GM18502 (cell line): ENCODE results near the gene PEX11G.

ENCODE experiments used
- ATAC-seq: cut with Tn5 transposase; IDR thresholded peaks from one replicate; pipeline ENCODE4 v1.9.1; 2021; ENCODE audit warnings: mild to moderate bottlenecking; ENCODE audit not compliant: unreplicated experiment, poor library complexity

PEX11G gene

DNA sequence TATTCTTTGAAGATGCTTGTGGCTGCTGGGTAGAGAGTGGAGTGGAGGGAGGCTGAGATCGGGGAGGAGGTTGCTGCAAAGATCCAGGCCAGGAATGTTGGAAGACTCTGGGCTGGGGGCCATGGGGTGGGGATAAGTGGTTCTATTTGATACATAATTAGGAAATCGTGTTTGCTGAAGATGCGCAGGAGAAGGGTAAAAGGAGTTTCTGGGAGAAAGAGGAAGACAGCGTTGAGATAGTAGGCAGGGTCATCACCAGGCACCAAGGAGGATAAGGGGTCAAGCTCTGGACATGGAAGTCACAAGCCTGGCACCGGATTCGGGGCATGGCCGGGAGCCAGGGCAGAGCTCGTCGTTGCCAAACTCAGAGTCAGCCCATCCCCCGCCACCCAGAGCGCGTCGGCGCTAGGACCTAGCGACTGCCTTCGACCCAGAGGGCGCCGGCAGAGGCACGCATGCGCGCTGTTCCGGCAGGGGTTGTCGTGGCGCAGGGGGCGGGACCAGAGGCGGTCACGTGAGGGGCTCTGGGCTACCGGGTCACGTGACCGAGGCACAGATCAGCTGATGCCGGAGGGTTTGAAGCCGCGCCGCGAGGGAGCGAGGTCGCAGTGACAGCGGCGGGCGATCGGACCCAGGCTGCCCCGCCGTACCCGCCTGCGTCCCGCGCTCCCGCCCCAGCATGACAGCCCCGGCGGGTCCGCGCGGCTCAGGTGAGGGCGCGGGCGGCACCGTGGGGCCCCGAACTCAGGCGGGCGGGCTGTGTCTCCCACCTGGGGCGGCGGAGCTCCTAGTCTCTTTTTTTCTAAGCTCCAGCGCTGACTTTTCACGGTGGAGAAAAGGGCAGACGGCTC is 33.5 kb upstream of the PEX11G start, which contains the start of gene MCOLN1:
TSS of gene MCOLN1 (plus strand) at position 553 of the 851 bp plus-strand sequence. CDS start at position 680, 127 bp downstream.
- peak; percentile 79 for ATAC-seq

DNA sequence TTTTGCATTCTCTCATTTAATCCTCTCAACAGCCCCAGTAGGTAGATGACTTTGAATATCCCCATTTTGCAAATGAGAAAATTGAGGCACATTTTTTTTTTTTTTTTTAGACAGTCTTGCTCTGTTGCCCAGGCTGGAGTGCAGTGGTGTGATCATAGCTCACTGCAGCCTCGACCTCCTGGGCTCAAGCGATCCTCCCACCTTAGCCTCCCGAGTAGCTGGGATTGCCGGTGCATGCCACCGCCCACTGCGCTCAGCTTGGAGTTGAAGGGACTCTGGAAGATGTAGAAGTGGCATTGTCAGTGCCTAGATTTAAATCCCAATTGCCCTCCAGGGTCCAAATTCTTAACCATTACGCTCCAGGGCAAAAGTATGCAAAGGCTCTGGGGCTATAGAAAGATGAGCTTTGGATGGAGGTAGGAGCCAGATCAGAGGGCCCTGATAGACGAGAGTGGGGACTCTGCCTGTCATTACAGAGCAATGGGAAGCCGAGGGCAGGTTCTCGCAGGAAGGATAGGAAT is 32.8 kb upstream of the PEX11G start:
- ATAC-seq, result no peak

GRCh38 chr19:7520131-7521051 is 31.6 kb upstream of the PEX11G start:
- no peak for ATAC-seq

DNA sequence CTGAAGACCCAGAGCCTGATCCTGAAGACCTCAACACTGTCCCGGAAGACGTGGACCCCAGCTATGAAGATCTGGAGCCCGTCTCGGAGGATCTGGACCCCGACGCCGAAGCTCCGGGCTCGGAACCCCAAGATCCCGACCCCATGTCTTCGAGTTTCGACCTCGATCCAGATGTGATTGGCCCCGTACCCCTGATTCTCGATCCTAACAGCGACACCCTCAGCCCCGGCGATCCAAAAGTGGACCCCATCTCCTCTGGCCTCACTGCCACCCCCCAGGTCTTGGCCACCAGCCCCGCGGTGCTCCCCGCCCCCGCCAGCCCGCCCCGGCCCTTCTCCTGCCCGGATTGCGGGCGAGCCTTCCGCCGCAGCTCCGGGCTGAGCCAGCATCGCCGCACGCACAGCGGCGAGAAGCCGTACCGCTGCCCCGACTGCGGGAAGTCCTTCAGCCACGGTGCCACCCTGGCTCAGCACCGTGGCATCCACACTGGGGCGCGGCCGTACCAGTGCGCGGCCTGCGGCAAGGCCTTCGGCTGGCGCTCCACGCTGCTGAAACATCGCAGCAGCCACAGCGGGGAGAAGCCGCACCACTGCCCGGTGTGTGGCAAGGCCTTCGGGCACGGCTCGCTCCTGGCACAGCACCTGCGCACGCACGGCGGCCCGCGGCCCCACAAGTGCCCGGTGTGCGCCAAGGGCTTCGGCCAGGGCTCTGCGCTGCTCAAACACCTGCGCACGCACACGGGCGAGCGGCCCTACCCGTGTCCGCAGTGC is 30.7 kb upstream of the PEX11G start:
- no peak for ATAC-seq

DNA sequence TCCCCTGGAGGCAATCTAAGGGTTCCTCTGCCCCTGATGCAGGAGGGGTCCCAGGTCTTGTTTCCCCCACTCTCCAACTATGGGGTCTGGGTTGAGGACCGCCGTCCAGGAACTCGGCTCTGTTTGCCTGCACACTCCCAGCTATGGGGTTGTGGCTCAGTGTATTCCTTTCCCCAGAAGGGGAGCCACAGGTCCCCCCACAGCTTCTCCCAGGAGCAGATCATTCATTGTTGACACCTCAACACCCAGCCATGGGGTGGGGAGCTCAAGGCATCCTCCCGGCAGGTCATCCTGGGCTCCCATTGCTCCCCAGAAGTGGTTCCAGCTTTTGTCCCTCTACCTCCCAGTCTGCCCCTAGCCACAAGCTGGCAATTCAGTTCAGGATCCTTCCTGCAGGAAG is 28.0 kb upstream of the PEX11G start:
- no peak for ATAC-seq

DNA sequence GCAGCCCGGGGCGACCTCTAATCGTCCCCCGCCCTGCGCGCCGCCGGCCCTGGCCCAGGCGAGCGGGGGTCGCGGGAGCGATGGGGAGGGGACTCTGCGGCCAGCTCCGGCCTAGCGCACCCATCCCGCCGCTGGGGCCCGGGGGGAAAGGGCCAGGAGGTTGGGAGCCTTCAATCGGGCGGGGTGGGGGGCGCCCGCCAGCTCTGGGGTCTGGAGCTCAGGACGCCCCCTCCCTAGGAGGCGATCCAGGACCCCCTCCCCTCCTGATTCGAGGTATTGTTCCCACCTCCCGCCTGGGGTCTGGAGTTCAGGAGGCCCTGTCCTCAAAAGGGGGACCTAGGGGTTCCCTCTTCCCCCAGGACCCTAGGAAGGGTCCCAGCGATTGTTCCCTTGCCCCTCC is 27.5 kb upstream of the PEX11G start:
- no peak for ATAC-seq

GRCh38 chr19:7515645-7516151 is 26.9 kb upstream of the PEX11G start, which contains the start of gene ZNF358:
ZNF358 (plus strand) TSS chr19:7516103; CDS start chr19:7519243, 3,140 bp downstream.
- no peak for ATAC-seq

DNA sequence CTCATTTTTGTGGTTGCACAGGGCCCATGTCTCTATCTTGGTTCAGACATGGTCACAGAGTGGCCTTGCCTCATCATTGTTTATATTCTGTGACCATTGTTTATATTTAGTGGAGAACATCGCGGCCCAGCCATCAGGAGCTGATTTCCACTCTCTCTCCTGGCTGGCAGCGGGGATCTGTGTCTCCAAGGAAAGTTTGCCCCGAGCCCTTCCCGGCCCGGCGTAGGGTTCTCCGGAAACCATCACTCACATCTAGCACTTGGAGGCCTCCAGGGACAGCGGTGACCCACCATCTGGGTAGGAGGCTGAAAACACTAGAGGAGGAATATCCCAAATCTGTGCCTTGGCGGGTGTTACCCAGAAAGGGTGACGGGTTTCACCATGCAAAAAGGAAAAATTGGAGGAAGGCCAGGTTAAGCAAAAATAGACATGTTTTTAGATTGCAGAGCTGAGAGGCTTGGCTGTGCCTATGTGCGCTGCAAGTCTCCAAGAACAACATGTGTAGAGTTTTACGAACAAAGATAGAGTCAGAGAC is 26.3 kb upstream of the PEX11G start:
- ATAC-seq, result no peak

- ATAC-seq, result no peak
These were observed 25.2 kb upstream of the PEX11G start for GRCh38 chr19:7513809-7514642.

DNA sequence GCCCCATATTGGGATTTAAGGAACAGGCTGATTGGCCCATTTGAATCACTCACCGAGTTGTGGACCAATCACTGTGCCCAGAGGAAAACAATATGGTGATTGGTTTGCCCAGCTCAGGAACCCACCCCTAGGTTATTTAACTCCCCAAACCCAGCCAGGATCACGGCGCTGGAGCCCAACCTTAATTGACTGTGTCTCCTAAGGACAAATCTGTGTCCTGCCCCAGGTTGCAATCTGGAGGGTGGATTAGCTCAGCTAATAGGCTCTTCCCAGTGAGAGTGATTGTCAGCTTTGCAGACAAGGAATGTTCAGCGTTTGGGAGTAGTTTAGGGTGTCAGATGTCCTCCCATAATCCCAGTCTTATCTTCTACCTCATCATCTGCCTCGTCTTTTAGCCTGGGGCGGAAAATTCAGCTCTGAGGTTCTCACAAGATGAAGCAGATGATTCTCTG is 23.6 kb upstream of the PEX11G start:
- ATAC-seq, result no peak

DNA sequence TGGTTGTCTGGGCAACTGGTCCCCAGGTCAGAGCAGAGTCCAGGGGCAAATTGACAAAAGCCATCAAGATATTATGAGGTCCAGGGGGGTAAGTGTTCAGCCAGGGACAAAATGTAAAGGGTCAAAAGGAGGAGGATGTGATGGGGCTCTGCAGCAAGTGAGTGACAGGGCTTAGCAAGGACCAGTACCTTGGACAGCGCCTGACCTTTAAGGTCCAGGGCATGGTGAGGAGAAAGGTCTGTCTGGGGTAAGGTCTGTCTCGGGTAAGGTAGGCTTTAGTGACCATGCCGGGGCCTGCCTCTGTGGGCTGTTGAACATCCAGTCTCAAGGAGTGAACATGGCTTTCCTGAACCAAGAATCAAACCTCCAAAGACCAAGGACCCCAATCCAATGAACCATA is 20.8 kb upstream of the PEX11G start:
- no peak for ATAC-seq

GRCh38 chr19:7507884-7508283 is 19.0 kb upstream of the PEX11G start:
- no peak for ATAC-seq

DNA sequence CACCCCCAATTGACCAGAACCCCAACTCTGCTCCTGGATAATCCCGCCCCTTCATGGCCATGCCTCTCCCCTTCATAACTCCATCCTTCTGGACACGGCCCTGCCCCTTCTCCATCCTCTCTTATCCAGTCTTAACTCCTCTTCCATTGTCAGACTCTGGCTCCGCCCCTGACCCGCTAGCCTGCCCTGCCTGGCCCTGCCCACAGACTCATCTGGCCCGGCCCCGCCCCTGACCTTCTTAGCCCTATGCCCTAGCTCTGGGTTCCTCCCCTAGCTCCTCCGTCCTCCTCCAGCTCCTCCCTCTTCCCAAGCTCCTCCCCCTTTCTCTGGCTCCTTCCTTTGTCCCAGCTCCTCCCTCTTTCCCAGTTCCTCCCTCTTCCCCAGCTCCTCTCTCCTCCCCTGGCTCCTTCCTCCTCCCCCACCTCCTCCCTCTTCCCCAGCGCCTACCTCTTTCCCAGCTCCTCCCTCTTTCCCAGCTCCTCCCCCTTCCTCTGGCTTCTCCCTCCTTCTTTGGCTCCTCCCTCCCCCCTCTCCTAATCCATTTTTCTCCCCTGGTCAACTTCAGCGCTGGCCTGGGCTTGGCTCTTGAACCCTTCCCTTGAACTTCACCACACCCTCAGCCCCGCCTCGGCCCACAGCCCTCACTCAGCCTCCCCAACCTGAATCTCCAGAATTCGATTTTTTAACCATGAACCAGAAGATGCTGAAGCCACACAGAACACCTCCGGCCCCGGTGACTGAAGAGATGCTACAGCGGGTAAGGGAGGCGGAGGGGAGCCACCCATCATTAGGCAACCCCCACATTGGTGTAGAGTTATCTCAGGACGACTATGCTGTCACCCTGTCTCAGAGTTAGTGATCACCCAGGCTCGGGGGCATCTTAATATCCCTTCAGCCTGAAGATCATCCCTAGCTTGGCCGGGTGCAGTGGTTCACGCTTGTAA is 17.8 kb upstream of the PEX11G start:
- ATAC-seq, result no peak

DNA sequence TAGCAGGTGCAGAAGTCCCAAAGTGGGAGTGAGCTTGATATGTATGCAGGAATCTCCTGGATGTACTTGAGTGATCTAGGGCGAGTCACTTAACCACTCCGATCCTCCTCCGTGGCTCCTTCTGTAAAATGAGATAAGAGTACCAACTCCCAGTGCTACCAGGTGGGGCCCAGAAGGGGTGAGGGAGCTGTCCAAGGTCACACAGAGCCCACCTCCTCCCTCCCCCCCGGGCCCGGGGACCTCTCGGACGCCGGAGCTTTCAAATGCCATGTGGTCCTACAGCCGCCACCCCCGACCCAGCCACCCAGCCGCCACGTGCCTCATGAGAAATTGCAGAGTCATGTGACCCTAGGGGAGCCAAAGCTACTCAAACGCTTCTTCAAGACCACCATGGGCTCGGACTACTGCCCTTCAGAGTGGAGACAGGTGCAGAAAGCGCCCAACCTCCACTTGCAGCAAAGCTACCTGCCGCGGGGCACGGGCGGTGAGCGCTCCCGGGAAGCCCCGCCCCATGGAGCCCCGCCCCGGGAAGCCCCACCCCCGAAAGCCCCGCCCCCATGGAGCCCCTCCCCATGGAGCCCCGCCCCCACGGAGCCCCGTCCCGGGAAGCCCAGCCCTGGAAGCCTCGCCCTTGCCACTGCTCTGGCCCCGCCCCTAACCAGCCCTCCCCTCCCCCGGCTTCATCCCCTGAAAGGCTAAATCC is 17.0 kb upstream of the PEX11G start:
- no peak for ATAC-seq

GRCh38 chr19:7505288-7505681 is 16.4 kb upstream of the PEX11G start:
- ATAC-seq, result no peak

- ATAC-seq, result no peak
These were observed 15.8 kb upstream of the PEX11G start for GRCh38 chr19:7504684-7505083.

DNA sequence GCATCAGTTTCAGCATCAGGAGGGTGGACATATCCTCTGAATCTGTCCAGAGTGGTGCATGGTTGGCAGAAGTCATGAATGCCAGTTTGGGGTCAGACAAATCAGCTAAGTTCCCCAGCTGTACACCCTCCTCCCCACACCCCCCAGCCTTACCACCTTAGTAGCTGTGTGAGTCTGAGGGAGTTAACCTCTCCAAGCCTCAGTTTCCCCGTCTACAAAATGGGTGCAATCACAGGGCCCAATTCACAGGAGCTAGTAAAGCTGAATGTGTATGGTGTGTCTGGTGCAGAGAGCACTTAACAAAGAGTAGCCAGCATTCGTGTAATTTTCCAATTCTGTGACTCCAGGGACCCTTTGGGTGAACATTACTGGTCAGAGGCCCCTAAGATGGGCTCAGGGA is 13.7 kb upstream of the PEX11G start:
- ATAC-seq, result no peak
